Mucosa of stomach (tissue), 1 donor: ENCODE measurements around the gene KCNJ14.
"Not testable (repeated sequence)": the region's sequence is repeated elsewhere in the genome, so short reads cannot be mapped to it uniquely, and the experiment has no call there.

ENCODE experiments used
- H3K27me3 ChIP-seq: one replicate; pipeline ENCODE4 v1.7.0; 2013; ENCODE audit warnings: mild to moderate bottlenecking, low read length; ENCODE audit not compliant: control insufficient read depth, insufficient read depth
- H3K36me3 ChIP-seq: one replicate; pipeline ENCODE4 v1.7.0; 2013; ENCODE audit warnings: low read length; ENCODE audit not compliant: control insufficient read depth, insufficient read depth
- H3K4me1 ChIP-seq: one replicate; pipeline ENCODE4 v1.7.0; 2013; ENCODE audit warnings: mild to moderate bottlenecking, low read length; ENCODE audit not compliant: control insufficient read depth, insufficient read depth
- H3K4me3 ChIP-seq: one replicate; pipeline ENCODE4 v1.7.0; 2013; ENCODE audit warnings: low read length
- H3K9ac ChIP-seq: one replicate; pipeline ENCODE4 v1.7.0; 2013; ENCODE audit warnings: mild to moderate bottlenecking, low read length, moderate library complexity
- H3K9me3 ChIP-seq: one replicate; pipeline ENCODE4 v1.7.0; 2013; ENCODE audit warnings: mild to moderate bottlenecking, low read length, moderate library complexity; ENCODE audit not compliant: control insufficient read depth
- donor health status: Pancreatic carcinoma.

KCNJ14 gene

GRCh38 chr19:48486706-48487105 is 31.3 kb downstream of the KCNJ14 start:
- peaks cover 38% of the 10 kb centered on the region for H3K4me1 ChIP-seq
- not testable (repeated sequence) for H3K9me3 ChIP-seq, H3K4me3 ChIP-seq, H3K36me3 ChIP-seq, H3K27me3 ChIP-seq, H3K9ac ChIP-seq

GRCh38 chr19:48487544-48487943 is 32.2 kb downstream of the KCNJ14 start:
- Histone ChIP-seq H3K9me3 (no peaks in the 10 kb centered on the region), H3K9ac (peak overlapping the region; percentile 30), H3K27me3 (no peaks in the 10 kb centered on the region), H3K36me3 (no peaks in the 10 kb centered on the region), H3K4me3 (peak overlapping the region; percentile 6), H3K4me1 (peaks cover 43% of the 10 kb centered on the region)

GRCh38 chr19:48487948-48488347 is 32.6 kb downstream of the KCNJ14 start:
- H3K9me3 ChIP-seq, result no peaks in the 10 kb centered on the region
- H3K36me3 ChIP-seq, result no peaks in the 10 kb centered on the region
- peak overlapping the region; percentile 6 for H3K4me3 ChIP-seq
- H3K9ac ChIP-seq, result peak overlapping the region; percentile 30
- peaks cover 44% of the 10 kb centered on the region for H3K4me1 ChIP-seq
- H3K27me3 ChIP-seq, result no peaks in the 10 kb centered on the region

- H3K4me1 ChIP-seq, result peaks cover 44% of the 10 kb centered on the region
- H3K36me3 ChIP-seq, H3K9me3 ChIP-seq, H3K27me3 ChIP-seq: not testable (repeated sequence)
- H3K9ac ChIP-seq, result peak overlapping the region; percentile 28
- peak overlapping the region; percentile 6 for H3K4me3 ChIP-seq
These were observed 33.1 kb downstream of the KCNJ14 start for GRCh38 chr19:48488478-48488877.

- H3K4me3 ChIP-seq, result no peak overlapping the region
- no peaks in the 10 kb centered on the region for H3K27me3 ChIP-seq
- no peak overlapping the region for H3K9ac ChIP-seq
- H3K4me1 ChIP-seq, result peaks cover 51% of the 10 kb centered on the region
- no peaks in the 10 kb centered on the region for H3K36me3 ChIP-seq
- no peaks in the 10 kb centered on the region for H3K9me3 ChIP-seq
These were observed 34.3 kb downstream of the KCNJ14 start for GRCh38 chr19:48489608-48490216.

- no peak overlapping the region for H3K4me3 ChIP-seq
- no peak overlapping the region for H3K9ac ChIP-seq
- no peaks in the 10 kb centered on the region for H3K36me3 ChIP-seq
- no peaks in the 10 kb centered on the region for H3K9me3 ChIP-seq
- no peaks in the 10 kb centered on the region for H3K27me3 ChIP-seq
- H3K4me1 ChIP-seq, result peaks cover 51% of the 10 kb centered on the region
These were observed 35.8 kb downstream of the KCNJ14 start for GRCh38 chr19:48490981-48491792.

GRCh38 chr19:48491793-48492123 is 36.4 kb downstream of the KCNJ14 start:
- H3K9me3 ChIP-seq, result no peaks in the 10 kb centered on the region
- no peak overlapping the region for H3K4me3 ChIP-seq
- no peak overlapping the region for H3K9ac ChIP-seq
- peaks cover 51% of the 10 kb centered on the region for H3K4me1 ChIP-seq
- no peaks in the 10 kb centered on the region for H3K36me3 ChIP-seq
- H3K27me3 ChIP-seq, result no peaks in the 10 kb centered on the region

GRCh38 chr19:48492925-48493717 is 37.7 kb downstream of the KCNJ14 start:
- Histone ChIP-seq H3K36me3 (no peaks in the 10 kb centered on the region), H3K9ac (peak overlapping the region; percentile 43), H3K27me3 (peaks cover 7% of the 10 kb centered on the region), H3K9me3 (no peaks in the 10 kb centered on the region), H3K4me1 (peaks cover 39% of the 10 kb centered on the region), H3K4me3 (no peak overlapping the region)

- H3K27me3 ChIP-seq, result peaks cover 11% of the 10 kb centered on the region
- peak overlapping the region; percentile 69 for H3K9ac ChIP-seq
- peaks cover 32% of the 10 kb centered on the region for H3K4me1 ChIP-seq
These were observed 38.5 kb downstream of the KCNJ14 start for GRCh38 chr19:48493718-48494401.

GRCh38 chr19:48495396-48495795 is 40.0 kb downstream of the KCNJ14 start:
- peaks cover 22% of the 10 kb centered on the region for H3K4me1 ChIP-seq
- H3K27me3 ChIP-seq, result peaks cover 18% of the 10 kb centered on the region
- H3K4me3 ChIP-seq, result no peak overlapping the region
- H3K36me3 ChIP-seq, result no peaks in the 10 kb centered on the region
- no peak overlapping the region for H3K9ac ChIP-seq
- H3K9me3 ChIP-seq, result no peaks in the 10 kb centered on the region

More at GRCh38 chr19:48493718-48494401, 38.5 kb downstream of the KCNJ14 start:
- Histone ChIP-seq H3K36me3 (no peaks in the 10 kb centered on the region), H3K4me3 (no peak overlapping the region), H3K9me3 (no peaks in the 10 kb centered on the region)

GRCh38 chr19:48496959-48497727 is 41.8 kb downstream of the KCNJ14 start:
- H3K4me1 ChIP-seq, result peaks cover 22% of the 10 kb centered on the region
- no peak overlapping the region for H3K4me3 ChIP-seq
- H3K27me3 ChIP-seq, result peaks cover 32% of the 10 kb centered on the region
- H3K36me3 ChIP-seq, result no peaks in the 10 kb centered on the region
- no peak overlapping the region for H3K9ac ChIP-seq
- no peaks in the 10 kb centered on the region for H3K9me3 ChIP-seq
